ENCODE measurements around the gene FEV. TPM values are rescaled to one million over a fixed set of nuclear protein-coding genes. Genes with fewer than 3 reads are reported as not detected.

The FEV gene
- total and polyA plus RNA-seq, 2 donors (not counting 1 experiment from before 2014, with no cell fraction given) = not detected

DNA sequence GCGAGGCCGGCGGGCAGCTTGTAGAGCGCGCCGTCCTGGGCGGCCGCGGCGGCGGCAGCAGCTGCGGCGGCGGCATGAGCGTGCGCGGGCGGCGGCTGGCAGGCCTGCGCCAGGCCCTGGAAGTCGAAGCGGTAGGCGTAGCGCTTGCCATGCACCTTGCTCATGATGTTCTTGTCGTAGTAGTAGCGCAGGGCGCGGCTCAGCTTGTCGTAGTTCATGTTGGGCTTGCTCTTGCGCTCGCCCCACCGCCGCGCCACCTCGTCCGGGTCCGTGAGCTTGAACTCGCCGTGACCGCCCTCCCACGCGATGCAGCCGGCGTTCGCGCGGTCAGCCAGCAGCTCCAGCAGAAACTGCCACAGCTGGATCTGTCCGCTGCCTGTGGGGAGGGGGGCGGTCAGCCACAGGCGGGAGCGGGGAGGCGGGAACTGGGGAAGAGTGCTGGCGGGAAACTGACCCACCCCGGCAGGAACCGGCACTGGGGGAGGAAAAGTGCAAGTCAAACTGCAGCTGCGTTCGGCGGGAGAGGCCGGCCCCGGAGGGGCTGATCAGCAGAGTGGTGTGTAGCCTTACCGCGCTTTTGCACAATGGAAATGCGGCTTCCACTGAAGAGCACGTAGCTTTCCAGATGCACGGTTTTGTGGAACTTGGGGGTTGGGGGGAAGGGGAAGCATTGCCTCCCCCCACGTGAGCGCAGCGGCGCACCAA, 3.0 kb downstream of the FEV start:
- DNase-seq (ENCODE audit: low read depth in 2 of 2) = peak in 1 of 2 donors; percentile 20
- H2AFZ ChIP-seq (ENCODE audit: low read length) = no peak overlapping the region
- no peaks in the 10 kb centered on the region for H3K4me1 ChIP-seq (ENCODE audit: control insufficient read depth, extremely low read depth, insufficient read depth, low read length)

DNA sequence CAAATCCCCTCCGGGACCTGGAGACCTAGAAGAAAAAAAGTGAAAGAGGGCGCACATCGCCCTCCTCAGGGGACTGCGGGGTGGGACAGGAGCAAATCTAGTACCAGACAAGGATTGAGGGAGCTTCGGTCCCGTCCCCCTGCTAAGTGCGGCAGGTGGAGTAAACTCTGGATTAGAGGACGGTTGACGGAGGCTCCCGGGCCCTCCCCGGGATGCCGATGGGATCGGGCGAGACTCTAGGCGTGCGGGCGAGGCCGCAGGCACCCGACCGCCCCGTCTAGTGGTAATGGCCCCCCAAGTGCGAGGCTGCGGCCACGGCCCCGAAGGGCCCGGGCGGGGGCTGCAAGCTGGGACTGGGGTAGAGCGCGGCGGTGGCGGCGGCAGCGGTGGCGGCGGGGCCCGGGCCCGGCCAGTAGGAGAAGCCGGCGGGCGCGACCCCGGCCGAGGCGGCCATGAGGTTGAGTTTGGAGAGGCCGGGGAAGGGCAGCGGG, 3.5 kb downstream of the FEV start:
- Histone ChIP-seq H2AFZ (ENCODE audit: low read length) (no peak overlapping the region), H3K9ac (ENCODE audit: insufficient read depth, low read length) (no peak overlapping the region), H3K79me2 (ENCODE audit: control insufficient read depth, insufficient read depth, low read length) (no peaks in the 10 kb centered on the region), H3K4me3 (replicated peaks in 1 of 4; ENCODE audit: control extremely low read depth in 1 of 4, insufficient read depth in 1 of 4, low read depth in 3 of 4, low read length in 4 of 4) (no peak overlapping the region), H3K4me2 (ENCODE audit: extremely low read depth, insufficient read depth, low read length) (no peak overlapping the region), H3K9me3 (ENCODE audit: control insufficient read depth, insufficient read depth, low read depth, low read length) (no peaks in the 10 kb centered on the region), H4K20me1 (ENCODE audit: control insufficient read depth, extremely low read depth, insufficient read depth, low read length) (no peaks in the 10 kb centered on the region), H3K36me3 (ENCODE audit: control insufficient read depth, insufficient read depth, low read length) (no peaks in the 10 kb centered on the region), H3K27ac (ENCODE audit: insufficient read depth, low read length) (no peak overlapping the region), H3K4me1 (ENCODE audit: control insufficient read depth, extremely low read depth, insufficient read depth, low read length) (no peaks in the 10 kb centered on the region), H3K27me3 (ENCODE audit: control insufficient read depth, insufficient read depth, low read length) (peaks cover 50% of the 10 kb centered on the region)
- TF ChIP-seq, protein P1, sequence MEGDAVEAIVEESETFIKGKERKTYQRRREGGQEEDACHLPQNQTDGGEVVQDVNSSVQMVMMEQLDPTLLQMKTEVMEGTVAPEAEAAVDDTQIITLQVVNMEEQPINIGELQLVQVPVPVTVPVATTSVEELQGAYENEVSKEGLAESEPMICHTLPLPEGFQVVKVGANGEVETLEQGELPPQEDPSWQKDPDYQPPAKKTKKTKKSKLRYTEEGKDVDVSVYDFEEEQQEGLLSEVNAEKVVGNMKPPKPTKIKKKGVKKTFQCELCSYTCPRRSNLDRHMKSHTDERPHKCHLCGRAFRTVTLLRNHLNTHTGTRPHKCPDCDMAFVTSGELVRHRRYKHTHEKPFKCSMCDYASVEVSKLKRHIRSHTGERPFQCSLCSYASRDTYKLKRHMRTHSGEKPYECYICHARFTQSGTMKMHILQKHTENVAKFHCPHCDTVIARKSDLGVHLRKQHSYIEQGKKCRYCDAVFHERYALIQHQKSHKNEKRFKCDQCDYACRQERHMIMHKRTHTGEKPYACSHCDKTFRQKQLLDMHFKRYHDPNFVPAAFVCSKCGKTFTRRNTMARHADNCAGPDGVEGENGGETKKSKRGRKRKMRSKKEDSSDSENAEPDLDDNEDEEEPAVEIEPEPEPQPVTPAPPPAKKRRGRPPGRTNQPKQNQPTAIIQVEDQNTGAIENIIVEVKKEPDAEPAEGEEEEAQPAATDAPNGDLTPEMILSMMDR (conservative IDR thresholded peaks at IDR 0.05 in 1 of 2, IDR thresholded peaks at IDR 0.05 in 1 of 2; ENCODE audit: low read depth in 1 of 2, low read length in 2 of 2) = no peak
- TF ChIP-seq EZH2 (IDR thresholded peaks at IDR 0.05; ENCODE audit: low read length, missing control alignments) = peak; percentile 48
- DNase-seq (ENCODE audit: low read depth in 2 of 2) = no peak

More for the DNA sequence above, 3.0 kb downstream of the FEV start:
- H3K79me2 ChIP-seq (ENCODE audit: control insufficient read depth, insufficient read depth, low read length) = no peaks in the 10 kb centered on the region
- no peaks in the 10 kb centered on the region for H3K9me3 ChIP-seq (ENCODE audit: control insufficient read depth, insufficient read depth, low read depth, low read length)
- TF ChIP-seq, protein P1 (conservative IDR thresholded peaks at IDR 0.05 in 1 of 2, IDR thresholded peaks at IDR 0.05 in 1 of 2; ENCODE audit: low read depth in 1 of 2, low read length in 2 of 2) = no peak
- peak; percentile 98 for TF ChIP-seq EZH2 (IDR thresholded peaks at IDR 0.05; ENCODE audit: low read length, missing control alignments)
- no peak overlapping the region for H3K4me2 ChIP-seq (ENCODE audit: extremely low read depth, insufficient read depth, low read length)
- no peaks in the 10 kb centered on the region for H3K36me3 ChIP-seq (ENCODE audit: control insufficient read depth, insufficient read depth, low read length)
- H3K27me3 ChIP-seq (ENCODE audit: control insufficient read depth, insufficient read depth, low read length) = peaks cover 51% of the 10 kb centered on the region
- H3K4me3 ChIP-seq (replicated peaks in 1 of 4; ENCODE audit: control extremely low read depth in 1 of 4, insufficient read depth in 1 of 4, low read depth in 3 of 4, low read length in 4 of 4) = no peak overlapping the region
- no peak overlapping the region for H3K9ac ChIP-seq (ENCODE audit: insufficient read depth, low read length)
- no peak overlapping the region for H3K27ac ChIP-seq (ENCODE audit: insufficient read depth, low read length)
- no peaks in the 10 kb centered on the region for H4K20me1 ChIP-seq (ENCODE audit: control insufficient read depth, extremely low read depth, insufficient read depth, low read length)

DNA sequence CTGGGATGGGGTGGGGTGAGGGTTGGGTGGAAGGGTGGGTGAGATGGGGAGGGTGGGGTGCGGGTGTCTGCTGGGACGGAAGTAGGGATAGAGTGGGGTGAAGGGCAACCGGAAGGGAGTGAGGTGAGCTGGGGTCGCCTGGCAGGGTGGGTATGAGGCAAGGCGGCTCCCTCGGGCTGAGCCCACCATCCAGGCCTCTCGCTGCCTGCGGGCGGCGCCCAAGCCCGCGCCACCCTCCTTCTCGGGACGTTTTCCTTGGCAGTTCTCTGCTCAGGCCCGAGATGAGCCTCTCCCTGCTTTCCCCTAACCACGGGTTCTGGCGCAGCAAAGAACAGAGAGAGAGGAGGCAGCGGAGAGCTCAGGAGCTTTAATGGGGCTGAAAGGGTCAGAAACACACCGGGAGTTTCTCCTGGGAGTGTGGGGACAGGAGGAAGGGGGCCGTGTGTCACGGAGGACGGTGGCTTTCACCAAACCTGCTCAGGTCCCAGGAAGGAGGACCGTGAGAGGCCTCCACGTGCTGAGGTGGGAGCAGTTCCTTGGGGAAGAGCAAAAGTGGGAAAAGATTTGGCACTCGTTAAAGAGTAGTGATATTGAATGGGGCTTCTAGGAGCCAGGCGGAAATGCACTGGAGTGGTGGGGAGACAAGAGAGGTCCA, 4.1 kb downstream of the FEV start:
- Histone ChIP-seq H3K27ac (ENCODE audit: insufficient read depth, low read length) (no peak overlapping the region), H3K9me3 (ENCODE audit: control insufficient read depth, insufficient read depth, low read depth, low read length) (no peaks in the 10 kb centered on the region)

More for the DNA sequence above, 4.1 kb downstream of the FEV start:
- no peaks in the 10 kb centered on the region for H3K4me1 ChIP-seq (ENCODE audit: control insufficient read depth, extremely low read depth, insufficient read depth, low read length)
- H3K27me3 ChIP-seq (ENCODE audit: control insufficient read depth, insufficient read depth, low read length) = peaks cover 48% of the 10 kb centered on the region
- H3K4me3 ChIP-seq (replicated peaks in 1 of 4; ENCODE audit: control extremely low read depth in 1 of 4, insufficient read depth in 1 of 4, low read depth in 3 of 4, low read length in 4 of 4) = no peak overlapping the region
- no peak overlapping the region for H3K9ac ChIP-seq (ENCODE audit: insufficient read depth, low read length)
- H3K4me2 ChIP-seq (ENCODE audit: extremely low read depth, insufficient read depth, low read length) = no peak overlapping the region
- no peak for DNase-seq (ENCODE audit: low read depth in 2 of 2)
- no peaks in the 10 kb centered on the region for H3K79me2 ChIP-seq (ENCODE audit: control insufficient read depth, insufficient read depth, low read length)
- H4K20me1 ChIP-seq (ENCODE audit: control insufficient read depth, extremely low read depth, insufficient read depth, low read length) = no peaks in the 10 kb centered on the region
- H3K36me3 ChIP-seq (ENCODE audit: control insufficient read depth, insufficient read depth, low read length) = no peaks in the 10 kb centered on the region
- no peak overlapping the region for H2AFZ ChIP-seq (ENCODE audit: low read length)
- TF ChIP-seq, protein P1 (conservative IDR thresholded peaks at IDR 0.05 in 1 of 2, IDR thresholded peaks at IDR 0.05 in 1 of 2; ENCODE audit: low read depth in 1 of 2, low read length in 2 of 2) = no peak
- peak; percentile 95 for TF ChIP-seq EZH2 (IDR thresholded peaks at IDR 0.05; ENCODE audit: low read length, missing control alignments)
